HG03103 (cell line): ENCODE data around the gene CAMP.
A peak's percentile ranks its signal among the peaks of the same experiment; 100 is the strongest.
"Not testable (repeated sequence)": the region's sequence is repeated elsewhere in the genome, so short reads cannot be mapped to it uniquely, and the experiment has no call there.

Source experiments
- ATAC-seq: cut with Tn5 transposase; IDR thresholded peaks from one replicate; pipeline ENCODE4 v1.9.1; 2021; ENCODE audit warnings: low read depth; ENCODE audit not compliant: unreplicated experiment

CAMP gene

GRCh38 chr3:48222616-48223513, at the start of gene CAMP:
Gene CAMP (plus strand): TSS chr3:48223495. CDS start chr3:48223512, 17 bp downstream.
- peak; percentile 58 for ATAC-seq

GRCh38 chr3:48178072-48178471, 45.2 kb upstream of the CAMP start:
- no peak for ATAC-seq

- ATAC-seq: no peak
These were observed 43.3 kb upstream of the CAMP start for GRCh38 chr3:48180021-48180420.

- ATAC-seq: no peak
These were observed 42.6 kb upstream of the CAMP start for GRCh38 chr3:48180531-48181253.

- ATAC-seq: no peak
These were observed 39.0 kb upstream of the CAMP start for GRCh38 chr3:48184299-48184698.

GRCh38 chr3:48185129-48185528, 38.2 kb upstream of the CAMP start:
- no peak for ATAC-seq

- ATAC-seq: no peak
These were observed 36.5 kb upstream of the CAMP start for GRCh38 chr3:48186631-48187300.

- no peak for ATAC-seq
These were observed 36.1 kb upstream of the CAMP start for GRCh38 chr3:48187301-48187578.

GRCh38 chr3:48187579-48188265, 35.6 kb upstream of the CAMP start:
- peak; percentile 24 for ATAC-seq

- ATAC-seq: peak; percentile 91
These were observed 34.8 kb upstream of the CAMP start, which contains the start of gene CDC25A for GRCh38 chr3:48188266-48189201. Gene CDC25A (minus strand): TSS chr3:48188417. CDS start chr3:48187947, 470 bp downstream.

- no peak for ATAC-seq
These were observed 34.0 kb upstream of the CAMP start for GRCh38 chr3:48189321-48189720.

- ATAC-seq: no peak
These were observed 32.4 kb upstream of the CAMP start for GRCh38 chr3:48190911-48191310.

- ATAC-seq: no peak
These were observed 28.7 kb upstream of the CAMP start for GRCh38 chr3:48194446-48195071.

- no peak for ATAC-seq
These were observed 26.7 kb upstream of the CAMP start for GRCh38 chr3:48196611-48197010.

- no peak for ATAC-seq
These were observed 24.2 kb upstream of the CAMP start for GRCh38 chr3:48199117-48199516.

- ATAC-seq: no peak
These were observed 20.7 kb upstream of the CAMP start for GRCh38 chr3:48202632-48203031.

GRCh38 chr3:48208076-48208475, 15.2 kb upstream of the CAMP start:
- no peak for ATAC-seq

- ATAC-seq: no peak
These were observed 13.8 kb upstream of the CAMP start for GRCh38 chr3:48209445-48209844.

GRCh38 chr3:48210534-48210933, 12.8 kb upstream of the CAMP start:
- not testable (repeated sequence) for ATAC-seq
